Naive B cell (primary cell): ENCODE data around the gene CAMTA1. TPM values are rescaled to one million over a fixed set of nuclear protein-coding genes. Genes with fewer than 3 reads are reported as not detected.

Experiments
- ATAC-seq, 2 donors: fragments of 150-1000 bp; cut with Tn5 transposase; 2 replicates each; pipeline ENCODE4 v1.10.0; 2021; ENCODE audit warnings: low read depth in 2 of 2, mild to moderate bottlenecking in 2 of 2, moderate library complexity in 2 of 2
- DNase-seq: peaks from one replicate; pipeline ENCODE4 v3.0.0; 2022
- H3K27ac Mint-ChIP-seq, 6 donors: one replicate each; pipeline ENCODE4 v1.8.0; 2020 to 2022; ENCODE audit warnings: mild to moderate bottlenecking in 6 of 6, mixed read lengths in 6 of 6, moderate library complexity in 5 of 6, inconsistent platforms in 2 of 6
- H3K27me3 Mint-ChIP-seq, 3 donors: one replicate each; pipeline ENCODE4 v1.8.0; 2021 to 2022; ENCODE audit warnings: mixed read lengths in 3 of 3, mild to moderate bottlenecking in 1 of 3
- H3K36me3 Mint-ChIP-seq, 2 donors: one replicate each; pipeline ENCODE4 v1.8.0; 2020 to 2022; ENCODE audit warnings: mixed read lengths in 2 of 2, inconsistent platforms in 1 of 2, mild to moderate bottlenecking in 1 of 2
- H3K4me1 Mint-ChIP-seq, 3 donors: one replicate each; pipeline ENCODE4 v1.8.0; 2020 to 2022; ENCODE audit warnings: mixed read lengths in 3 of 3, inconsistent platforms in 1 of 3, mild to moderate bottlenecking in 1 of 3, moderate library complexity in 1 of 3
- H3K4me3 Mint-ChIP-seq, 8 donors: one replicate each; pipeline ENCODE4 v1.8.0; 2020 to 2022; ENCODE audit warnings: mild to moderate bottlenecking in 8 of 8, mixed read lengths in 8 of 8, moderate library complexity in 8 of 8, inconsistent platforms in 2 of 8
- H3K9me3 Mint-ChIP-seq, 7 donors: one replicate each; pipeline ENCODE4 v1.8.0; 2020 to 2022; ENCODE audit warnings: mixed read lengths in 7 of 7, mild to moderate bottlenecking in 5 of 7, inconsistent platforms in 2 of 7, moderate library complexity in 1 of 7
- polyA plus RNA-seq, 6 donors: library from polyadenylated mRNA; unstranded; fragments of 300-500 nt; fragmentation: Illumina TruSeq; gene quantifications; one replicate each; pipeline ENCODE4 v1.2.3, GENCODE V29; 2021; ENCODE audit warnings: low read depth in 6 of 6

The CAMTA1 gene
- polyA plus RNA-seq, 6 donors from 2014 or later = 75.4 to 140 (median 88.8) TPM

DNA sequence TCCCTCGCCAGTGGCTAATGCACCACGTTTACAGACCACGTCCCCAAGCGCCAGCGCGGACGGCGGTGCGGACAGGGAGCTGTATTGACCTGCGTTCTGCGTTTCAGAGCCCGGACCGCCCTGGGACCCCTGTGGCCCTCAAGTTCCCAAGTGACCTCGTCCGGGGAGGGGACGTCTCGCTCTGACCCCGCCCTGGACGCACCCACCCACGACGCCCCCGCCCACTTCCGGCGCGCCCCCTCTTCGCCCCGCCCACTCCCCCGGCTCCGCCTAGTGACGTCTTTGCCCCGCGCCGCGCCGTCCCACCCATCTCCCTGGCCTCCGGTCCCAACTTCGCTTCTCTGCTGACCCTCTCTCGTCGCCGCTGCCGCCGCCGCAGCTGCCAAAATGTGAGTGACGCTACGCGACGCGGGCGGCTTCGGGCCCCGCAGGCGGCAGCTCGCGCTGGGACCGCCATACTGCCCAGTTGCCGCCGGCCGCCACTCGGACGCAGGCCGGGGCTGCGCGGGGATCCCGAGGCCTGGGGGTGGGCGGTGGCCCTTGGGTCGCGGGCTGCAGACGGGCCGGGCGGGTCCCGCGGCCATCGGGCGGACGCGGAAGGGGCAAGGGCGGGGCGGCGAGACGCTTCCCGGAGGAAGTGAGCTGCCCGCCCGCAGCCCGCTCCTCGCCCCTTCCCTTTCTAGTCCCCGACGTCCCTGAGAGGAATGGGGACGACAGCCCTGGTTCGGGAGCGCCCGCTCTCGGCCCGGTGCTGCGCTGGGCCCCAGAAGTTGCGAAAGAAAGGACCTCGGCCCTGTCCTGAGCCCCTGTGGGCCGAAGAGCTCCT lies 986.0 kb downstream of the CAMTA1 start, which contains the start of gene VAMP3:
Gene VAMP3 (plus strand): TSS at position 300 of the 826 bp plus-strand sequence. CDS start 88 bp downstream, at position 388.
- Mint-ChIP-seq H3K27me3 (no peaks in the 10 kb centered on the region), H3K9me3 (no peaks in the 10 kb centered on the region), H3K4me1 (peaks cover 13 to 33% (median 27%) of the 10 kb centered on the region in 3 donors), H3K36me3 (peaks cover 3 to 8% of the 10 kb centered on the region in 2 donors), H3K4me3 (peak within 1 kb of the TSS; percentile 87 to 94 (median 90)), H3K27ac (peak within 1 kb of the TSS; percentile 61 to 97 (median 88))
- ATAC-seq (peak; percentile 91 to 93), DNase-seq (peak; percentile 78)

DNA sequence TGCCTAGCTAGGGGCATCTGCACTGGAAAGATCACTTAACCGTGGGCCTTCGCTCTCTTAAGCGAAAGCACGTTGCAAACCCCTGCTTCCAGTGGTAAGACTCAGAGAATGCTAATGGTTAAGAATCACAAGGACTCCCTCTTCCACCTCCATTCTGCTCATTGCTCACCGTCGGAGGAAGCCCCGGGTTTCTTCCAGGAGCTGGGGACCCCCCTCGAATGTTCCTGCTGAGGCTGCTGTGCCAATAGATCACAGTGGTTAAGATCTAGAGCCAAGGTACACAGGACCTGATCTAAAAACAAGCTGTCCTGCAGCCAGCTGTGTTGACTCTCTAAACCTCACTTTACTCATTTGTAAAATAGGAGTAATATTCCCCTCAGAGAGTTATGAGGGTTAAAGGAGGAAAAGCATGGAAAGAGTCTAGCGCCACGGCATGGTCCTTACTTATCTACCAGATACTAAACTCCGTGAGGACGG lies 986.6 kb downstream of the CAMTA1 start:
- Mint-ChIP-seq H3K36me3 (peaks cover 3 to 8% of the 10 kb centered on the region in 2 donors), H3K27me3 (no peaks in the 10 kb centered on the region), H3K4me1 (peaks cover 13 to 35% (median 27%) of the 10 kb centered on the region in 3 donors), H3K9me3 (no peaks in the 10 kb centered on the region), H3K4me3 (peak overlapping the region; percentile 83 to 94 (median 90)), H3K27ac (peak overlapping the region; percentile 38 to 97 (median 86))
- ATAC-seq = peak in 1 of 2 donors; percentile 4
- no peak for DNase-seq

- peaks cover 17 to 33% (median 23%) of the 10 kb centered on the region in 3 donors for H3K4me1 Mint-ChIP-seq
- peaks cover 3 to 8% of the 10 kb centered on the region in 2 donors for H3K36me3 Mint-ChIP-seq
- peak overlapping the region in 1 of 8 donors; percentile 3 for H3K4me3 Mint-ChIP-seq
- no peaks in the 10 kb centered on the region for H3K27me3 Mint-ChIP-seq
- no peak overlapping the region for H3K27ac Mint-ChIP-seq
- no peaks in the 10 kb centered on the region for H3K9me3 Mint-ChIP-seq
- no peak for ATAC-seq
- no peak for DNase-seq
Measured at GRCh38 chr1:7777591-7777990, 992.3 kb downstream of the CAMTA1 start.

GRCh38 chr1:7778133-7778628 lies 992.9 kb downstream of the CAMTA1 start:
- ATAC-seq = no peak
- Mint-ChIP-seq H3K27me3 (no peaks in the 10 kb centered on the region), H3K36me3 (peaks cover 3 to 8% of the 10 kb centered on the region in 2 donors), H3K4me3 (no peak overlapping the region), H3K4me1 (peaks cover 20 to 35% (median 28%) of the 10 kb centered on the region in 3 donors), H3K27ac (no peak overlapping the region), H3K9me3 (no peaks in the 10 kb centered on the region)
- DNase-seq = no peak

- no peak for DNase-seq
- Mint-ChIP-seq H3K36me3 (no peaks in the 10 kb centered on the region), H3K4me3 (peak overlapping the region in 1 of 8 donors; percentile 68), H3K4me1 (peaks cover 15 to 31% (median 18%) of the 10 kb centered on the region in 3 donors), H3K27me3 (no peaks in the 10 kb centered on the region), H3K9me3 (no peaks in the 10 kb centered on the region), H3K27ac (peak overlapping the region in 1 of 6 donors; percentile 47)
- ATAC-seq = no peak
Measured at GRCh38 chr1:7780976-7781375, 995.7 kb downstream of the CAMTA1 start.

DNA sequence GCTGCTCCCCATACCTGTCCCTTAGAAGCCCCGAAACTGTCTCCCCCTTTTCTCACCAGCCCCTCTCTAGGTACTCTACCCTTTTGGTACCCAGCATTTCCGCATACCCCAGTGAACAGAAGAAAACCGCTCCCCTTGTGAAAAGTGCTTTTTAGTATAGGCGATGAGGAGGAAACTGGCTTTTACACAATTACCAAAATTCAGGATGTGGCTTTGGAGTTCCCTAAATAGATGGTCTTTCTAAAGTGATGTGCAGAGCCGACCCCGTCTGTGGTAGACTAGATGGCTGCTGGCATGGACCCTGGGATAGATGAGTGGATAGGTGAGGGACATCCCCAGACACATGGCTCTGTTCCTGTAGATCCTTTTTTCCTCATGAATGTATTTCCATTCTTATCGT lies 996.2 kb downstream of the CAMTA1 start:
- no peak for ATAC-seq
- Mint-ChIP-seq H3K27ac (peak overlapping the region in 4 of 6 donors; percentile 22 to 90 (median 48)), H3K4me3 (peak overlapping the region in 7 of 8 donors; percentile 30 to 68 (median 54)), H3K9me3 (no peaks in the 10 kb centered on the region), H3K27me3 (no peaks in the 10 kb centered on the region), H3K4me1 (peaks cover 15 to 26% (median 21%) of the 10 kb centered on the region in 3 donors), H3K36me3 (no peaks in the 10 kb centered on the region)
- no peak for DNase-seq

DNA sequence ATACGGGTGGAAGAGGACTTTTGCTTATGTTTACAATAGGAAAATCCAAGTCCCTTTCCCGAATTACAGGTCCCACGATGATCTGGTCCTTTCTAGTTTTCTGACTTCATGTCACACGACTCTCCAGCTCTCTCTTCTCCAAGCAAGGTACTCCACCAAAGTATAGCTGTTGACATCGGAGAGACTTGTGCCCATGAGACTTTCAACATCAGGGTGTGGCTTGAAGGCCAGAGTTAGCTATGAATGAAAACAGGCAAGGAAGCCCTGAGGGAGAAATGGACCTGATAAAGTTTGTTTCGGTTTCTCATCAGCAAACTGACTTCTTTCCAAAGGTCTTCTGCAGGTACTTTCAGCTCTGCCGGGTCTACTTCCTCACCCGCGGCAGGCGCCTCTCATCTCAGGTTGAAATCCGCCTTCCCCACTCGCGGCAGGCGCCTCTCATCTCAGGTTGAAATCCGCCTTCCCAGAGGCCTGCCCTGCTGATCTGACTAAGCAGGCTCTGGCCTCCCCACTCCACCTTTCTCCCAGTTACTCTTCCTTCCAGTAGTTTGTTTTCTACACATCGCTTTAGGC lies 996.8 kb downstream of the CAMTA1 start:
- peaks cover 15 to 26% (median 24%) of the 10 kb centered on the region in 3 donors for H3K4me1 Mint-ChIP-seq
- no peaks in the 10 kb centered on the region for H3K27me3 Mint-ChIP-seq
- H3K4me3 Mint-ChIP-seq = peak overlapping the region; percentile 38 to 92 (median 76)
- H3K9me3 Mint-ChIP-seq = no peaks in the 10 kb centered on the region
- peak; percentile 36 for DNase-seq
- H3K36me3 Mint-ChIP-seq = no peaks in the 10 kb centered on the region
- H3K27ac Mint-ChIP-seq = peak overlapping the region in 5 of 6 donors; percentile 22 to 90 (median 30)
- no peak for ATAC-seq

- H3K9me3 Mint-ChIP-seq = no peaks in the 10 kb centered on the region
- H3K4me1 Mint-ChIP-seq = peaks cover 15 to 26% (median 24%) of the 10 kb centered on the region in 3 donors
- DNase-seq (peak; percentile 11), ATAC-seq (no peak)
- H3K36me3 Mint-ChIP-seq = no peaks in the 10 kb centered on the region
- H3K4me3 Mint-ChIP-seq = peak overlapping the region; percentile 38 to 92 (median 76)
- H3K27me3 Mint-ChIP-seq = no peaks in the 10 kb centered on the region
- peak overlapping the region in 4 of 6 donors; percentile 24 to 68 (median 58) for H3K27ac Mint-ChIP-seq
Measured at GRCh38 chr1:7783178-7783711, 998.0 kb downstream of the CAMTA1 start.

- DNase-seq = peak; percentile 93
- H3K4me1 Mint-ChIP-seq = peaks cover 15 to 26% (median 24%) of the 10 kb centered on the region in 3 donors
- peak; percentile 86 to 87 for ATAC-seq
- no peaks in the 10 kb centered on the region for H3K27me3 Mint-ChIP-seq
- no peaks in the 10 kb centered on the region for H3K9me3 Mint-ChIP-seq
- H3K4me3 Mint-ChIP-seq = peak within 1 kb of the TSS; percentile 38 to 92 (median 78)
- peaks cover 0 to under 1% of the 10 kb centered on the region in 2 donors for H3K36me3 Mint-ChIP-seq
- H3K27ac Mint-ChIP-seq = peak within 1 kb of the TSS in 4 of 6 donors; percentile 51 to 85 (median 74)
Measured at GRCh38 chr1:7783826-7784491, 998.7 kb downstream of the CAMTA1 start, which contains the start of gene PER3. Gene PER3, plus strand, starts transcription at chr1:7784291. Its CDS starts 587 bp downstream, at chr1:7784878.

DNA sequence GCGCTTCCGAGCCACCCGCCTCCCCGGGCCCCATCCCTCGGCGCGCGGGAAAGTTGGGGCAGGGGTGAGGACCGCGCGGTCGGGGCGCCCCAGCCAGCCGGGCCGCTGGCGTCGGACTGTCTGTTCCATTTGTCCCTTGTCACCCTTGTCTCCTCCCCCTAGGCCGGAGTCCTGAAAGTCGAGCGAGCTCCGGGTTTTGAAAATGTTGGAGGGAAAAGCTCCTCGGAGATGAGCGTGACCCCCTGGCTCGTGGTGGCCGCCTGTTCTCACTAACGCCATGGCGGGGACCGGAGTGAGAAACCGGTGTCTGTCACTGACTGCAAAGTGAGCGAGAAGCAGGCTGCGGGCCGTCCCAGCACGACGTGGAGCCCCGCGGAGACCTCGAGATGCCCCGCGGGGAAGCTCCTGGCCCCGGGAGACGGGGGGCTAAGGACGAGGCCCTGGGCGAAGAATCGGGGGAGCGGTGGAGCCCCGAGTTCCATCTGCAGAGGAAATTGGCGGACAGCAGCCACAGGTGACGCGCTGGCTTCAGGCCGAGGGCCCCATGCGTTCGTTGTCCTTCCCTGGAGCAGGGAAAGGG lies 999.3 kb downstream of the CAMTA1 start:
- peaks cover 5 to 6% of the 10 kb centered on the region in 2 donors for H3K36me3 Mint-ChIP-seq
- ATAC-seq (no peak), DNase-seq (no peak)
- H3K27ac Mint-ChIP-seq = peak overlapping the region in 4 of 6 donors; percentile 7 to 85 (median 58)
- peak overlapping the region in 6 of 8 donors; percentile 0 to 70 (median 46) for H3K4me3 Mint-ChIP-seq
- peaks cover 15 to 26% (median 24%) of the 10 kb centered on the region in 3 donors for H3K4me1 Mint-ChIP-seq
- H3K27me3 Mint-ChIP-seq = no peaks in the 10 kb centered on the region
- peaks cover 0 to 5% (median 3%) of the 10 kb centered on the region in 7 donors for H3K9me3 Mint-ChIP-seq

DNA sequence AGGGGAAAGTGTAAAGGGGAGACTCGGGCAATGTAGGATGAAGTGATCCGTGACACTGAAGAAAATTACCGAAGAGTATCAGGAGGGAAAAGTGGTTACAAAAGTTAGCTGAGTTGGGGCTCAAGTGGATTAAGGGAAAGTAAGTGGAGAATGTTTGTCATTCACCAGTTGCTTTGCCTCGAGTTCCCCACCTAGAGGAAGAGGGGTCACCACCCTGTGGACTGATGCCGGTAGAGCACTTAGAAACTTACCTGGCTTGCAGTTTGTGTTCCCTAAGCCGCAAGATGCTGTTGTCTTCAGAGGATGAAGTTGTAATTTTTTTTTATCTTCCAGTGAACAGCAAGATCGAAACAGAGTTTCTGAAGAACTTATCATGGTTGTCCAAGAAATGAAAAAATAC lies 999.9 kb downstream of the CAMTA1 start:
- no peaks in the 10 kb centered on the region for H3K27me3 Mint-ChIP-seq
- DNase-seq (no peak), ATAC-seq (no peak)
- peaks cover 15 to 26% (median 24%) of the 10 kb centered on the region in 3 donors for H3K4me1 Mint-ChIP-seq
- H3K36me3 Mint-ChIP-seq = peaks cover 6 to 11% of the 10 kb centered on the region in 2 donors
- H3K27ac Mint-ChIP-seq = peak overlapping the region in 4 of 6 donors; percentile 7 to 85 (median 48)
- peaks cover 2 to 10% (median 7%) of the 10 kb centered on the region in 7 donors for H3K9me3 Mint-ChIP-seq
- peak overlapping the region in 7 of 8 donors; percentile 0 to 70 (median 51) for H3K4me3 Mint-ChIP-seq

DNA sequence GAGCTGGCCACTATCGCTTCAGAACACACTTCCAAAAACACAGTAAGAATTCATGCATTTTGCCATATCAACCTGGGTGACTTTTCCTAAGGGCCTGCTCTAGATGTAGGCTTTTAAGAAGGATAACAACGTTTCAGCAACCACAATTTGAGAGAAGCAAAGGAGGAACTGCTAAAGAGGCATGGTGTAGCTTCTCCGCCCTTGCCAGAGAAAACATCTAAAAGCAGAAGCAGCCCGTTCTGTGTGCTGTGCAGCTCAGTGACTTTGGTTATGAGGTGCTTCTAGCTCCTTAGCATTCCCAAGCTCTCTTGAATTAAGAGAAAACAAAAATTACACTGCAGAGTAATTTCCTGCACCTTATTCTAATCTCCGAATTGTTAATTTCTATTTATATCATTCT lies 1001.5 kb downstream of the CAMTA1 start:
- ATAC-seq (no peak), DNase-seq (no peak)
- peaks cover 11 to 27% of the 10 kb centered on the region in 2 donors for H3K36me3 Mint-ChIP-seq
- peaks cover 0 to 4% (median 0%) of the 10 kb centered on the region in 3 donors for H3K27me3 Mint-ChIP-seq
- H3K9me3 Mint-ChIP-seq = peaks cover 7 to 26% (median 19%) of the 10 kb centered on the region in 7 donors
- H3K4me3 Mint-ChIP-seq = peak overlapping the region in 2 of 8 donors; percentile 19 to 69
- peaks cover 11 to 20% (median 19%) of the 10 kb centered on the region in 3 donors for H3K4me1 Mint-ChIP-seq
- no peak overlapping the region for H3K27ac Mint-ChIP-seq
